ENCODE results near the gene GUCA2B.

DNA sequence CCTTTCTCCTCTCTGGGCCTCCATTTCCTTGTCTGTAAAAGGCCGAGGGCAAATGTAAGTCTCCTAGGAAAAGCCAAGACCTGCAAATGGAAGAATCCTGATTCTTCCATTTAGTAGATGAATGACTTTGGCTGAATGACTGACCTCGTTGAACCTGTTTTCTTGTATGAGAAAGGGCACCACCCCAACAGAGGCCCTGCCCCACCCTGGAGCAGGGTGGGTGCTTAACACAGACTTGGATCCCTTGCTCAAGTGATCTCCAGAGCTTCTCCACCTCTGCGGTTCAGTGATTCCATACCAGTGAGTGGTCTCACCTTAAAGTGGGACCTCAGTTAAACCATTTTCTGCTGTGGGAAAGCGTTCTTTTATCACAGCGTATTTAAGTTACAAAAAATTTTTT is 39.0 kb upstream of the GUCA2B start:
- TF ChIP-seq, protein P1, sequence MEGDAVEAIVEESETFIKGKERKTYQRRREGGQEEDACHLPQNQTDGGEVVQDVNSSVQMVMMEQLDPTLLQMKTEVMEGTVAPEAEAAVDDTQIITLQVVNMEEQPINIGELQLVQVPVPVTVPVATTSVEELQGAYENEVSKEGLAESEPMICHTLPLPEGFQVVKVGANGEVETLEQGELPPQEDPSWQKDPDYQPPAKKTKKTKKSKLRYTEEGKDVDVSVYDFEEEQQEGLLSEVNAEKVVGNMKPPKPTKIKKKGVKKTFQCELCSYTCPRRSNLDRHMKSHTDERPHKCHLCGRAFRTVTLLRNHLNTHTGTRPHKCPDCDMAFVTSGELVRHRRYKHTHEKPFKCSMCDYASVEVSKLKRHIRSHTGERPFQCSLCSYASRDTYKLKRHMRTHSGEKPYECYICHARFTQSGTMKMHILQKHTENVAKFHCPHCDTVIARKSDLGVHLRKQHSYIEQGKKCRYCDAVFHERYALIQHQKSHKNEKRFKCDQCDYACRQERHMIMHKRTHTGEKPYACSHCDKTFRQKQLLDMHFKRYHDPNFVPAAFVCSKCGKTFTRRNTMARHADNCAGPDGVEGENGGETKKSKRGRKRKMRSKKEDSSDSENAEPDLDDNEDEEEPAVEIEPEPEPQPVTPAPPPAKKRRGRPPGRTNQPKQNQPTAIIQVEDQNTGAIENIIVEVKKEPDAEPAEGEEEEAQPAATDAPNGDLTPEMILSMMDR (IDR thresholded peaks at IDR 0.05) = no peak
- TF ChIP-seq POLR2A (IDR thresholded peaks at IDR 0.05) = no peak
- TF ChIP-seq EP300 (IDR thresholded peaks at IDR 0.05) = no peak
- no peak for TF ChIP-seq POLR2AphosphoS5 (IDR thresholded peaks at IDR 0.05)

Data from suprapubic skin (tissue), 4 donors.